Thymus (tissue), 11 donors: ENCODE results near the gene THRB. TPM values are rescaled to one million over a fixed set of nuclear protein-coding genes. Genes with fewer than 3 reads are reported as not detected.

Experiments used
- DNase-seq, 9 donors: peaks; one replicate each; pipeline ENCODE4 v3.0.0-alpha.2; 2013; ENCODE audit warnings: low spot score in 9 of 9, low read depth in 6 of 9, missing footprints in 1 of 9
- H3K27ac ChIP-seq, 2 donors: one replicate each; pipeline ENCODE4 v1.5.1; 2013; ENCODE audit warnings: control low read depth in 1 of 2, low read depth in 1 of 2, low read length in 1 of 2, mild to moderate bottlenecking in 1 of 2, moderate library complexity in 1 of 2
- H3K27me3 ChIP-seq, 2 donors: one replicate each; pipeline ENCODE4 v1.5.1; 2013; ENCODE audit warnings: low read length in 1 of 2; ENCODE audit not compliant: control insufficient read depth in 2 of 2, insufficient read depth in 1 of 2
- H3K36me3 ChIP-seq, 2 donors: one replicate each; pipeline ENCODE4 v1.5.1; 2013; ENCODE audit warnings: low read length in 1 of 2, mild to moderate bottlenecking in 1 of 2, moderate library complexity in 1 of 2; ENCODE audit not compliant: control insufficient read depth in 2 of 2, insufficient read depth in 2 of 2
- H3K4me1 ChIP-seq, 2 donors: one replicate each; pipeline ENCODE4 v1.5.1; 2013; ENCODE audit warnings: low read length in 2 of 2; ENCODE audit not compliant: control insufficient read depth in 2 of 2, insufficient read depth in 2 of 2
- H3K4me3 ChIP-seq, 2 donors: one replicate each; pipeline ENCODE4 v1.5.1; 2013; ENCODE audit warnings: low read length in 2 of 2, control low read depth in 1 of 2, mild to moderate bottlenecking in 1 of 2
- H3K9me3 ChIP-seq, 2 donors: one replicate each; pipeline ENCODE4 v1.5.1; 2013; ENCODE audit warnings: low read length in 1 of 2, mild to moderate bottlenecking in 1 of 2; ENCODE audit not compliant: control insufficient read depth in 2 of 2, insufficient read depth in 1 of 2
- WGBS: extraction: QIAGEN DNeasy Blood & Tissue Kit; methylation state at CpG from one replicate; pipeline ENCODE4 v1.1.7; 2013; 5-methylcytosine and 5-hydroxymethylcytosine counted together
- polyA plus RNA-seq: library from polyadenylated mRNA; stranded (reverse); fragments of 200-250 nt; gene quantifications from one replicate; pipeline ENCODE4 v1.2.3, GENCODE V29; 2013
- total RNA-seq: library from RNA; stranded (reverse); fragments of 120-200 nt; gene quantifications from one replicate; pipeline ENCODE4 v1.2.4, GENCODE V29; 2013
- donor health status: healthy.

The THRB gene
- total and polyA plus RNA-seq, 2 donors = 2.2 to 3.5 TPM

DNA sequence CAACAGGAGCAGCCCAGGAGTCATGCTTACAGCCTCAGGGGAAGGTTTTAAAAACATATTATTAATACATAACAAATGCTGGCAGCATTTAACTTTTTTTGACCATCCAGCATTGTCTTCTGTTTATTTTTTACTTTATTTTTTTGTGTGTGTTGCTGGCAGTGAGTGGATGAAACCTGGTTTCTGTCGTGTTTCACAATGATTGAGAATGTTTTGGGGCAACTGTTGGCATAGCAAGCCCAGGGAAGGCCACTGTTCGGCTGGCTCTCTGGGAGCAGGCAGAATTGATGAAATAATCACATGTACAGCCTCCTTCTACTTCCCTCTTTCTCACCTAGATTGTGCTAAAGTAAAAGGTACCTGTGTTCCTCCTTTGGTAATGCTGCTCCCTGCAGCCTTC lies 359.4 kb downstream of the THRB start:
- H3K27me3 ChIP-seq = no peaks in the 10 kb centered on the region
- H3K36me3 ChIP-seq = no peaks in the 10 kb centered on the region
- no peak overlapping the region for H3K27ac ChIP-seq
- 90% methylated on average over 2 of the region's 2 CpGs for WGBS
- no peak for DNase-seq
- H3K4me3 ChIP-seq = no peak overlapping the region
- no peaks in the 10 kb centered on the region for H3K4me1 ChIP-seq
- no peaks in the 10 kb centered on the region for H3K9me3 ChIP-seq

DNA sequence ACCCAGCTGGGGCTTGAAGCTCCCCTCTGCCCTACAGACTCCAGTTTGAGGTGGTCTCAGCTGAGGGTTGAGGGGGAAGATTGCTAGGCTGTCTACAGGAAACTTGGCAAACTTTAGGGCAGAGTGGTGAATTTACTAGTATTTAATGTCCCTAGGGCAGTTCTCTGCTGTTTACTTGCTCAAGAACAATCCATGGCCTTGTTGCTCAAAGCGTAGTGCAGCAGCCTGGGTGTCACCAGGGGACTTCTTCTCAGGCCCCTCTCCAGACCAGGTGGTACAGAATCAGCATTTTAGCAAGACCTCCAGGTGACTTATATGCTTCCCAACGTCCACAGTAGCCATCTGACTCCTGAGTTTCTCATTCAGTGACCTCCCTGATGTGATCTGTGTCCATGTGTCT lies 360.7 kb downstream of the THRB start:
- Histone ChIP-seq H3K4me1 (no peaks in the 10 kb centered on the region), H3K9me3 (no peaks in the 10 kb centered on the region), H3K36me3 (no peaks in the 10 kb centered on the region), H3K27me3 (no peaks in the 10 kb centered on the region), H3K4me3 (no peak overlapping the region), H3K27ac (no peak overlapping the region)
- no peak for DNase-seq
- WGBS = 85% methylated on average over 2 of the region's 2 CpGs

DNA sequence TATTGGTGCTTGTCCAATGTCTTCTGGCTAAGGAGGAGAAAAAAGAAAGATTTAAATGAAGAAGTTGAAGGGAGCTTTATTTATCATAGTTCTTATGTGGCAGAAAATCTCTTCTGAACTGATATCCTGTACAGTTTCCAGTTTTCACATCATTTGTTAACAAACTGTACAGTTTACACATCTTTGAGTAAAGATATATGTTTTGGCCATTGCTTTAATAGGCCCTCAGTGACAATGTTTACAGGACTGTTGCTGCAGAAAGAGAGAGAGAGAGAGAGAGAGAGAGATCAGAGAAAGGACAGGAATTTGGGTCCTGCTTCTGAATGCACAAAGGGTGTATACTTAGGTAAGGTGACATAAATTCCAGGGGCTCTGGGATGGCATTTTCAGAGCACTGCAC lies 361.2 kb downstream of the THRB start:
- Histone ChIP-seq H3K4me1 (no peaks in the 10 kb centered on the region), H3K36me3 (no peaks in the 10 kb centered on the region), H3K27me3 (no peaks in the 10 kb centered on the region), H3K9me3 (no peaks in the 10 kb centered on the region), H3K27ac (no peak overlapping the region), H3K4me3 (no peak overlapping the region)
- DNase-seq = no peak

DNA sequence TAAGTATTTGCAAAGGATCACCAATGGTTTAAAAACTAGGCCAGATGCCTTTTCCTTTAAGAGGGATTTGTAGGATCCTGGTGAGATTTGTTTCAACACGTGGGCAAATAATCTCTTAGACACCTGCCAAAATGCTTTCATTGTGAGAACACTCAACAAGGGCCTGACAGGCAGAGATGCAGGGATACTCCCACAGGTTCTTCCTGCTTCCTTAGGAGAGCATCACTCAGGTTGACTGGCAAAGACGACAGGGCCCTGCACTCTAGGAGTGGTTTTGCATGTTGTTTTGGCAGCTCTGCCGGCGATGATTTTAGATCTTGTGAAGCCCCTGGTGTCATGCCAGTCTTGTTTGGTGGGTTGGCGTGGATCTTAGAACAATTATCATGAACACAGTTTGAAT lies 365.1 kb downstream of the THRB start:
- Histone ChIP-seq H3K27me3 (no peaks in the 10 kb centered on the region), H3K4me3 (no peak overlapping the region), H3K27ac (no peak overlapping the region)

DNA sequence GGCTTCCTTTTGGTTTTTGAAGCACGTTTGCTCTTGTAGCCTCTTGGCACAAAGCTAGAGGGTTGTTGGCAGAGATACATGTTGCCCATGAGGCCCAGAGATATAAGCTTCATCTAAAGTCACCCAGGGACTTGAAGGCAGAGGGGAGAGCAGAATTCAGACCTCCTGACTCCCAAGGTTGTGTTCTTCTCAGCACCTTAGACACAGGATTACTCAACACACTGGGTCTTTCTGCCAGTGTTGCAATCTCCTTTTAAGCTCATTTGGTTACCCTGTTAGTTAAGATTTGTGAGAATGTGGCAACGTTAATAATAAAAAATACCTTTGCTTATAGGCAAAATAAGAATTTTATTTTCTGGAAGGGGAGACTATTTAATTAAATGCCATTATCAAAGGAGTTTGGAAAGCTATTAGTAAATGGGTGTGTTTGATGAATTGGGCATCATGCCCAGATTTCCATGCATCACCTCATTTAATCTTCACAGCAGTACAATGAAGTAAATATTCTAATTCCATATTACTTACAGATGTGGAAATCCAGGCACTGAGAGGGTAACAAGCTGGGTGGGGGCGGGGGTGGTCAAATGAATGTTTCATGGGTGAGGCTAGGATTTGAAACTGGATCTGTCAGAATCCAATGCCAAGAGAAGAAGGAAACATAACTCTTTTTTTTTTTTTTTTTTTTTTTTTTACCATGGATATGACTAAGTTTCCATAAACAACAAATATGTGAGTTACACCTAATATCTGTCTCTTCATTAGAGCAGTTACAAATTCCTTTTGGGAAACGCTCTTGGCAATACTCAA lies 366.2 kb downstream of the THRB start:
- Histone ChIP-seq H3K27me3 (no peaks in the 10 kb centered on the region), H3K4me1 (no peaks in the 10 kb centered on the region), H3K27ac (no peak overlapping the region), H3K4me3 (no peak overlapping the region), H3K9me3 (no peaks in the 10 kb centered on the region), H3K36me3 (no peaks in the 10 kb centered on the region)
- 92% methylated on average over 4 of the region's 4 CpGs for WGBS
- DNase-seq = no peak

More for the DNA sequence above, 365.1 kb downstream of the THRB start:
- peak in 1 of 9 donors; percentile 13 for DNase-seq
- H3K36me3 ChIP-seq = no peaks in the 10 kb centered on the region
- H3K9me3 ChIP-seq = no peaks in the 10 kb centered on the region
- no peaks in the 10 kb centered on the region for H3K4me1 ChIP-seq
- 92% methylated on average over 5 of the region's 5 CpGs for WGBS

DNA sequence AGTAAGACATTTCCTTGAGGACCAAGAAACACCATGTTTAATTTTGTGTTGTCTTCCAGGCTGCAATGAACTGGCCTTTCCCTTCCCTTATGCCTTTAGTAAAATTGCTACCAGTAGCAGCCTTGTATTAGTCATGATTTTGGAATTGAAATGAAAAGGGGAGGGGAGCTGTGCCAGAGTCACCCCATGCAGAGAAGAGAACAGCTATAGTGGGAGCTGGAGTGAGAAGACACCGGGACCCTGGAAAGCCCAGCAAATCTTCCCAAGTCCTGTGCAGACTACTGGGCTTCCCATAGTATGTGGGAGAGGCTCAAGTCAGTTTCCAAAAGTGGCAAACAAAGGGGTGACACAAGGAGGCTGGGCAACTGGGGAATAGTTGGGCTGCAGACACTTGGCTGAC lies 371.1 kb downstream of the THRB start:
- no peaks in the 10 kb centered on the region for H3K9me3 ChIP-seq
- no peaks in the 10 kb centered on the region for H3K4me1 ChIP-seq
- H3K4me3 ChIP-seq = no peak overlapping the region
- no peaks in the 10 kb centered on the region for H3K36me3 ChIP-seq
- whole genome bisulfite sequencing = 97% methylated on average over 1 of the region's 1 CpG
- no peak overlapping the region for H3K27ac ChIP-seq
- DNase-seq = no peak
- no peaks in the 10 kb centered on the region for H3K27me3 ChIP-seq

DNA sequence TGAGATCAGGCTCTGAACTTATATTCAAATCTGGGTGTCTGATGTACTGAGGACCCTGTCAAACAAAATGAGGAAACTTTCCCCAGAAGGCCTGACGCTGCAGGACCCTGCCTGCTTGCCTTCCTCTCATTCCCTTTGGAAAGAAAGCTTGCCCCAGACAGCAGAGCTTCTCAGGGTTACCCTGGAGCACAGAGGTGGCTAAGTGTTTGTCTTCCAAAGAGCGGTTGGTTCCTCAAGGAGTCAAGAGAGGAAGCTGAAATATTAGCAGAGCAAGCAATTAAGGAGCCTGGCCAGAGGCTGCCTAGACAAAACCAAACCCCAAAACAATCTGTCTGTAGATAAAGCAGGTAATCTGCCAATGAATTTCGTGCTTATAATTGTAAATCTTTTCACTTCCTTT lies 374.2 kb downstream of the THRB start:
- H3K4me3 ChIP-seq = no peak overlapping the region
- H3K4me1 ChIP-seq = no peaks in the 10 kb centered on the region
- no peaks in the 10 kb centered on the region for H3K36me3 ChIP-seq
- no peak for DNase-seq
- no peaks in the 10 kb centered on the region for H3K27me3 ChIP-seq
- no peak overlapping the region for H3K27ac ChIP-seq
- 89% methylated on average over 3 of the region's 3 CpGs for WGBS
- no peaks in the 10 kb centered on the region for H3K9me3 ChIP-seq

DNA sequence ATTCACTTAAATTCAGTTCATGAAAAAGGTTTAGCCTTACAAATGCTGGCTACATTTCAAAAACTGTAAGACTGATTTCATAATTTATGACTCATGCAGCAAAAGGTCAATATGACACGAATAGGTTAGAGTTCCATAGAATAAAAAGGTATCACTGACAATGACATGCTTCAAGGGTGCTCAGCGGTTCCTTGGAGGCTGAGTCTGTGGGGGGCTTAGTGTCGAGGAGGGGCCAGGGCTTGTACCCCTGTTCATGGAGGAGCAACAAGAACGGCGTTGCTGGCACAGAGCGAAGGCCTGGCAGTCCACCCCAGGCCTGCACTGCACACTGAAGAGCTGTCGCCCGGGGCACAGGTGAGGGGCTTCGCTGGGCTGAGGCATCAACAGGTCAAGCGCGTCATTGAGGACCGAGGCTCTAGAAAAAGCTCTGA lies 375.3 kb downstream of the THRB start:
- Histone ChIP-seq H3K4me1 (no peaks in the 10 kb centered on the region), H3K27ac (no peak overlapping the region), H3K36me3 (no peaks in the 10 kb centered on the region), H3K27me3 (no peaks in the 10 kb centered on the region), H3K9me3 (no peaks in the 10 kb centered on the region), H3K4me3 (no peak overlapping the region)
- DNase-seq = no peak
- WGBS = 97% methylated on average over 12 of the region's 12 CpGs

DNA sequence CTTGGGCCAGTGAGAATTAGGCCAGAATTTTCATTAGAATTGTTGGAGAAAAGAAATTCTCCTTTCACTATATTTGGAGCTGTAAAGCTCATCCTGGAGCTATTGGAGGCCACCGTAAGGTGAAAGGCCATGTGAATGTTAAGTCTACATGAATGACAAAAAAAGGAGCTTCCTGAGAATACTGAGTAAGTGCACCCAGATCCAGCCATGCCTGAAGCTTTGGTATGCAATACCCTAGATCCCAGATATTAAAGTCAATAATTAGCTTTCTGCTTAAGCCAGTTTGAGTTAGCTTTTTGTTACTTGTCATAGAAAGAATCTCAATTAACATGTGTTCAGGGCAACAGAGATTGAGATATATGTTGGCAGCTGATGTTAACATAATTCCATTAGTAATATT lies 377.1 kb downstream of the THRB start:
- WGBS = 98% methylated on average over 1 of the region's 1 CpG
- H3K4me3 ChIP-seq = no peak overlapping the region
- DNase-seq = no peak

More for the DNA sequence above, 377.1 kb downstream of the THRB start:
- Histone ChIP-seq H3K4me1 (no peaks in the 10 kb centered on the region), H3K27me3 (no peaks in the 10 kb centered on the region), H3K36me3 (no peaks in the 10 kb centered on the region), H3K9me3 (no peaks in the 10 kb centered on the region), H3K27ac (no peak overlapping the region)
